NOMO-1 treated with dmso at 0.1 percent for 144 hours (cell line): ENCODE data around the gene TFCP2L1.

Experiments used
- DNase-seq: peaks from one replicate; lab custom pipeline; 2025; ENCODE audit not compliant: unreplicated experiment; lab: John Stamatoyannopoulos, UW

TFCP2L1 gene

GRCh38 chr2:121295911-121296650 is 11.1 kb upstream of the TFCP2L1 start:
- no peak for DNase-seq

GRCh38 chr2:121294881-121295840 is 10.2 kb upstream of the TFCP2L1 start:
- DNase-seq = no peak

GRCh38 chr2:121293450-121294325 is 8.7 kb upstream of the TFCP2L1 start:
- DNase-seq = no peak

- no peak for DNase-seq
These were observed 6.2 kb upstream of the TFCP2L1 start for GRCh38 chr2:121291251-121291580.

- DNase-seq = no peak
These were observed 4.3 kb upstream of the TFCP2L1 start for GRCh38 chr2:121289271-121289670.

- no peak for DNase-seq
These were observed 3.6 kb upstream of the TFCP2L1 start for GRCh38 chr2:121288454-121289231.

GRCh38 chr2:121287956-121288355 is 3.0 kb upstream of the TFCP2L1 start:
- no peak for DNase-seq

GRCh38 chr2:121287146-121287798 is 2.3 kb upstream of the TFCP2L1 start:
- DNase-seq = peak; percentile 84

- DNase-seq = no peak
These were observed 1.5 kb upstream of the TFCP2L1 start for GRCh38 chr2:121286506-121286905.

- no peak for DNase-seq
These were observed 924 bp upstream of the TFCP2L1 start for GRCh38 chr2:121285926-121286325.

GRCh38 chr2:121283670-121284462 is 1.1 kb downstream of the TFCP2L1 start:
- no peak for DNase-seq

GRCh38 chr2:121282800-121283385 is 2.1 kb downstream of the TFCP2L1 start:
- DNase-seq = no peak

- DNase-seq = no peak
These were observed 3.3 kb downstream of the TFCP2L1 start for GRCh38 chr2:121281694-121282093.

GRCh38 chr2:121281107-121281506 is 3.9 kb downstream of the TFCP2L1 start:
- no peak for DNase-seq

GRCh38 chr2:121279476-121280220 is 5.4 kb downstream of the TFCP2L1 start:
- DNase-seq = no peak

GRCh38 chr2:121276341-121276740 is 8.7 kb downstream of the TFCP2L1 start:
- DNase-seq = no peak

- no peak for DNase-seq
These were observed 11.9 kb downstream of the TFCP2L1 start for GRCh38 chr2:121273116-121273515.

- no peak for DNase-seq
These were observed 12.4 kb downstream of the TFCP2L1 start for GRCh38 chr2:121272596-121272995.
